Measurements from ENCODE around the gene LCE7A.

- TF ChIP-seq CTCF (IDR thresholded peaks at IDR 0.05) (no peak), POLR2A (IDR thresholded peaks at IDR 0.05) (no peak), EP300 (IDR thresholded peaks at IDR 0.05) (no peak)
Measured at GRCh38 chr1:152855661-152856060, 4.1 kb upstream of the LCE7A start.
